NCI-H2107 treated with DMSO at 0.1 percent for 48 hours (cell line): ENCODE measurements around the gene PERCC1.

Source experiments
- DNase-seq: peaks from one replicate; lab custom pipeline; 2025; ENCODE audit not compliant: unreplicated experiment; lab: John Stamatoyannopoulos, UW

The PERCC1 gene

GRCh38 chr16:1408171-1408837, 22.6 kb upstream of the PERCC1 start:
- peak; percentile 65 for DNase-seq

GRCh38 chr16:1412847-1413246, 18.0 kb upstream of the PERCC1 start:
- no peak for DNase-seq

- DNase-seq: peak; percentile 18
These were observed 17.0 kb upstream of the PERCC1 start for GRCh38 chr16:1413684-1414531.

- peak; percentile 18 for DNase-seq
These were observed 16.2 kb upstream of the PERCC1 start, which contains the start of gene UNKL for GRCh38 chr16:1414532-1415260. TSS of gene UNKL (minus strand) at chr16:1414704. CDS start at chr16:1414691, 13 bp downstream.

GRCh38 chr16:1416521-1416941, 14.3 kb upstream of the PERCC1 start:
- no peak for DNase-seq

GRCh38 chr16:1420111-1420539, 10.8 kb upstream of the PERCC1 start:
- DNase-seq: no peak

- no peak for DNase-seq
These were observed 8.8 kb upstream of the PERCC1 start for GRCh38 chr16:1422076-1422475.

- DNase-seq: no peak
These were observed 6.8 kb upstream of the PERCC1 start for GRCh38 chr16:1424028-1424427.

GRCh38 chr16:1425616-1426370, 5.1 kb upstream of the PERCC1 start:
- DNase-seq: no peak

GRCh38 chr16:1426734-1427471, 4.0 kb upstream of the PERCC1 start:
- peak; percentile 88 for DNase-seq

- no peak for DNase-seq
These were observed 3.1 kb upstream of the PERCC1 start for GRCh38 chr16:1427473-1428461.

GRCh38 chr16:1428511-1428910, 2.4 kb upstream of the PERCC1 start:
- DNase-seq: no peak

GRCh38 chr16:1429012-1429411, 1.9 kb upstream of the PERCC1 start:
- DNase-seq: no peak

GRCh38 chr16:1429631-1430030, 1.2 kb upstream of the PERCC1 start:
- no peak for DNase-seq

- no peak for DNase-seq
These were observed 592 bp upstream of the PERCC1 start for GRCh38 chr16:1430214-1430758.

- no peak for DNase-seq
These were observed 806 bp downstream of the PERCC1 start for GRCh38 chr16:1431497-1432270.

GRCh38 chr16:1432388-1433262, 1.7 kb downstream of the PERCC1 start:
- DNase-seq: no peak
